ENCODE data around the gene TAGLN2.

Gene TAGLN2

DNA sequence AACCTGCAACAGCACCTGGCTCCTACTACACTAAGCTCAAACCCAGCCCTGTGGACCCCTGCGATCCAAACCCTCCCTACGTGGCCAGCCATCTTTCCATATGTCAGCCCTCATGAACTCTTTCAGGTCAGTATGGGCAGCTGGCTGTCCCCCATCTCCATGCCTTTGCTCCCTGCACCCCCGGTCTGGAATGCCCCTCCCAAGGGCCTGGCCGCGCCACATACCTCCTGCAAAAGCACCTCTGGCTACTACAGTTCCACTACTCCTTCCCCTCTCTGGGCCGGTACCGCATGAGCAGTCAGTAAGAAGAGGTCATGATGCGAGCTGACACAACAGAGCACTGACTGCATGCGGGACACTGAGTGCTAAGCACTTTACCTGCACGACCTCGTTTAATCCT lies 10.0 kb upstream of the TAGLN2 start:
- no peak for DNase-seq

DNA sequence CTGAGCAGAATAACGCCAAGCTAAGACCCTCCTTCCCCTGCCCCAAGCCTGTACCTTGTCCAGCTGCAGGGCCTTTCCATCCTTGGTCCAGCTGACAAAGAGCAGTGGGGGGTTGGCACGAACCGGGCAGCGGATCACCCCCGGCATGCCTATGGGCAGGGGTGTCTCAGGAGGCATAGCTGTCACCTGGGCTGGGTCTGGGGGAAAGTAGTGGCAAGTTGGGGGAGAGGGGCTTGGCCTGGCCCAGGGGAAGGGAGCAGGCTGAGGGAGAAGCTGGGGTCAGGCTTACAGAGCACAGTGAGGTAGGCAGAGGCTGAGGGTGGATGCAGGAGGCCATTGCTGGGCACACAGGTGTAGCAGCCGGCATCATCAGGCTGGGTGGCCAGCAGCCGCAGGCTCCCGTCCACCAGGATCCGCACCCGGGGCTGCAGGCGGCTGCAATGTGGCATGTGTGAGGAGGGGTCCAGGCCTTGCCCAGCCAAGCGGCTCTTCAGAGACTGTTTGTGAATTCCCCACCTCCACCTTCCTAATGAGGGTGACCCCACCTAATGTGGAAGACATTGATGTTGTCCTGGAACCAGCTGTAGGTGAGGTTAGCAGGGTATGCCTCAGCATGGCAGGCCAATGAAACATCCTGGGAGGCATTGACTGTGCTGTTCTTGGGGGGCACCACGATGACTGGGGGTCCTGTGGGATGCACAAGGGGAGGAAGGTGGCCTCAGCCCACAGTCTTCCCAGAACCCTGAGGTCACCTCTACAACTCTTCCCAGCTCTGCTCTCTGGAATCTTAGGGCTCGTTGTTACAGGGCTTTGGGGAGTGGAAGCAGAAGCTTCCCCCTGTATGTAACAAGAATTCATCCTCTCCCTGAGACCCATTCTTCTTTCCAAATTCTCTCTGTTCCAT lies 9.1 kb upstream of the TAGLN2 start:
- DNase-seq = no peak

DNA sequence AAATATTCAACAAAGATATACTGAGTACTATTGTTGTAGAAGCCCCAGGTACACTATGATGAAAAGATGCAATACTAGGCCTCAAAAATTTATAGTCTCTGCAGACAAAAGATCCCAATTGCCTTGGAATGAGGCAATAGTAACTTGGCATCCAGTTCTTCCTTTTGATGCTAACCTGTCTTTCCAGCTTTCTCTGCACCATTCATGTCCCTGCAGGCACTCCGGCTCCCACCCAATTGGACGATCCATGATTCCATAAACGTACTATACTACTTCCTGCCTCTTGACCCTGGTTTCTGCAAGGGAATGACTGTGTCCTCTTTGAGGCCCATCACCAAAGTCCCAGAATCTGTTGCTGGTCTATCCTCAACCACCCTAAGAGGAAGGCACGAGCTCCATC lies 8.0 kb upstream of the TAGLN2 start:
- no peak for DNase-seq

DNA sequence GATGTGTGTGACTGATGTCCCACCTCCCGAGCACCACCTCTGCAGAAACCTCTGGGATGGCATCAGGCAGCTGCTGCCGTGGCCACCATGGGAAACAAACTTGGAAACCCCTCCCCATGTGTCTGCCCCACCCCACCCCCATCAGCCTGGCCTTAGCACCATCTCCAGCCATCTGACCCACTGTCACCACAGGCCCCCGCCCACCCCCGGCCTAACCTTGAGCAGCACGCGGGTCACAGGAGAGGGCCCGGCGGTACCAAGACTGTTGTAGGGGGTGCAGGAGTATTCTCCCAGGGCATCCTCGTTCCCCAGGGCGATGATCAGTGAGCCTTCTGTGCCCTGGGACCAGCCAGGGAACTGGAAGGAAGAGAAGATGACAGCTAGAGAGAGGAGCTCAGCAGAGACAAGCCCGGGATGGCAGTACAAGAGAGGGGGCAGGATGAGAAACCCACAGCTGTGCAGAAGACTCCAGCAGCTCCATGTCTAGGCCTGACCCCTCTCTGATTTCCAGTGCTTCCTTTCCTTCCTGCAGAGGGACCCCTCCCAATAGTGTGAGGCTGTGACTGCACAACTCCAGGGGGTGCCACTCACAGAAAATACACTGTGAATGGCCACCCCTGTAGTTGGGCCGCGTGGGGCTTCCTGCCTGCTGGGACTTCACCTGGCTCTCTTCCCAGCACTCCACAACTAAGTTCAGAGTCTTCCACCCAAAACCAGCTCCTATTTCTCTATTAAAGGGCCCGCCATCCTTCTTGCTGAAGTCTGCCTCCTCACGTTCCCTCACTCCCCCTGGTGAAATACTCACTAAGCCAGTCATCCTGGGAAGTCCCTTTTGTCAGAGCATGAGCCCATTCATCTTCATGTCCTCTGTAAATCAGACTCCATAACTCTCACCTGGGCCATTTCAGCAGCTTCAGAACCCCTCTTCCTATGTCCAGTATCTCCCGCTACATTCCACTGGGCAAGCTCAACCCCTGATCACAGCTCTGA lies 7.3 kb upstream of the TAGLN2 start:
- no peak for DNase-seq

DNA sequence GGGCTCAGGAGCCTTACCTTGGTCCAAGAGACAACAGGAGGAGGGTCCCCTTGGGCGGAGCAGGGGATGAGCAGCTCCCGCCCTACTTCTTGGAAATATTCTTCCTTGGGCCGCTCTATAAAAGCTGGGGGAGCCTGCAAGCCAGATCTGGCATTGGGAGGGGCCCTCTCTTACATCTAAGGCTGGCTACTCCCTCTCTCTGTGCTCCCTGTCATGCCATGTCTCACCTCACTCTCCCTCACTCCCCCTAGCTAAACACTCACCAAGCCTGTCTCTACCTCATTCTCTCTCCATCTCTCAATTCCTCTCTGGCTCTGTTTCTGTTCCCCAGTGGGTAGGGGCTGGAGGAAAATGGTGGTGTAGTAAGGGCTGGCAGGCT lies 6.5 kb upstream of the TAGLN2 start:
- no peak for DNase-seq

DNA sequence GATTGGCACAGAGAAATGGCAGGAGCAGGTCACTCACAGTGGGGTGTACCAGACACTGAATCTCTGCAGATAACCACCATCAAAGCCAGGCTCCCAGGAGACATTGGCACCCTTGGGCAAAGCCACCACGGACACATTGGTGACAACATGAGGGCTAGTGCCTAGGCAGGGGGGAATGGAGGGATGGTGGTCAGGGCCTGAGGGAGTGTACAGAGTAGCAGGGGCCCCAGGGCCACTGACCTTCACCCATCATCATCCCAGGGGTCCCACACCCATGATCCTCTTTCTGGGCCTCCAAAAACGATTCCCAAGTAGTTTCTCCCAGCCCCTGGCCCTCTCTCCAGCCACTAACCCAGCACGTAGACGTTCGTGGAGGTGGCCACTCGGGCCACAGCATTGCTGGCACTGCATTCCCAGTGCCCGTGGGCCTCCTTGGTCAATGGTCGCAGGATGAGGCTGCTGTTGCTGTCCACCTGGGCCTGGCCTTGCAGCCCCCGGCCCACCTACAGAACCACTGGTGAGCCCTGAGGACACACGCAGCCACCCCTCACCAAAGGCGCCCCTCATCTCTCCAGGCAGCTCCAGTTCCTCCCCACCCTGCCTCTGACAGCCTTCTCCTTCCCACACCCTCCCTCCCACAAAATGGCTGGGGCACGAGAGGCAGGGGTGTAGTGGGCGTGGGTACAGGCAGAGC lies 5.9 kb upstream of the TAGLN2 start:
- DNase-seq = no peak

DNA sequence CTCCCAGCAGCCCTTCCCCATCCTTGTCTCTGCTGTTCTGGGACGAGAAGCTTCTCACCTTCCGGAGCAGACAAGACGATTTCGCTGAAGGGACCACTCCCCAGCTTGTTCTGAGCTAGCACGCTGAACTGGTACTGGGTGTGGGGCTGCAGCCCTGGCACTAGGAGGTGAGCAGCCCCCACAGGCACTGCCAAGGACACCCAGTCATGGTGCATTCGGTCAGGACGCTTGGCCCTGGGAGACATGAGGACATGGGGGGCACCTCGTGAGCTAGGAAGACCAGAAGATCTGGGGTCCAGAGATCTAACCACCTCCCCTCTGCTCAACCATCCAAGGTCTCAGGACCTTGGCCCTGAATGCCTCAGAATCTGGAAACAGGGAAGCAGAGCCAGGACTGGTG lies 5.3 kb upstream of the TAGLN2 start:
- DNase-seq = no peak

DNA sequence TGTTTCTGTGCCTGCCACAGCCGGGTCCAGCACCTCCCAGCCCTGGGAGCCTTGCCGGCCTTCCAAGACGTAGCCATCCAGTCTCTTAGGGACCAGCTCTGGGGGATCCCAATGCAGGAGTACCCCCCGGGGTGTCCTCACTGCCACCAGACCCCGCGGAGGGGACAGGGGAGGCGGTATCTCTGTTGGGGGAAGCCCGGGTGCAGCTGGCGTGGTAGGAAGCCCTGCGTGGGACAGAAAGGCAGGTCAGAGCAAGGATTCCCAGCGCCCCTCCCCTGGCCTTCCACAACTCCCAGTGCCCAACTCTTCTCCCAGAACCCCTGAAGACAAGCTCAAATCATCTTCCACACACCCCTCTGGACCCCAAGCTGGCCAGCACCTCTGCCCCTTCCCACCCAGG lies 4.9 kb upstream of the TAGLN2 start:
- DNase-seq = no peak

DNA sequence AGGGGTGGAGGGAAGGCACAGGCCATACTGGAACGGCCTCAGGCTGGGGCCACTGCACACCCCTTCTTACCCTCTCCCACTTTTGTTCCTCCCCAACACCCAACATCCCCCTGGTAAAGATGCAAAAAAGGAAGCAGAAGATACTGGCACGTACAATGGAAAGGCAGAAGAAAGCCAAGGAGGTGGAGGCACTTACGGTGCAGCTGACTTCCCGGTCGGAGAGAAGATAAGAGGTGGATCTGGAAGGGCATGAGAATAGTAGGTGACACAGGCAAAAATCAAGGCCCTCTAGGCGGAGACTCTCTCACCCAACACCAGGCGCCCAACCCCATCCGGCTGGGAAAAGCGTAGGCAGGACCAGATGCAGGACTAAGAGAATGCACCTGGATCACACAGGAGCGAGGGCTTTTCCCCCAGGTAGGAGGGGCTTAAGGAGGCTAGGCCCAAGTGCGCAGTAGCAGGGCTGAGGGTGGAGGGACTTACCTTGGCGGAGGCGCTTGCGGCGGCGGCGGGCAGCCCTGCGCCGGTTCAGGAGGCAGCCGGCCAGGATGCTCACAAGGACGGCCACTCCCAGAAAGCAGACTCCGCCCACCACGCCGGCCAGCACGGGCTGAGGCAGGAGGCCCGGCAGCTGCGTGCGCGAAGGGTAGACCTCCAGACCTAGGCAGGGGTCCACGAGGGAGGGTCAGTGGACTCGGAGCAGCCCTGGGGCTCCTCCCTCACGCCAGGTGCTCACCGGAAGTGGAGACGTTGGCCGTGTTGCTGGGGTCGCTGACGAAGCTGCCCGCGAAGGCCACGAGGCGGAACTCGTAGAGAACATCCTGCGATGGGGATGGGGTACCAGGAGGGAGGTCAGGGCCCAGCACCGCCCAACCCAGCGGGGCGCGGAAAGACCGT lies 4.1 kb upstream of the TAGLN2 start:
- DNase-seq = no peak

DNA sequence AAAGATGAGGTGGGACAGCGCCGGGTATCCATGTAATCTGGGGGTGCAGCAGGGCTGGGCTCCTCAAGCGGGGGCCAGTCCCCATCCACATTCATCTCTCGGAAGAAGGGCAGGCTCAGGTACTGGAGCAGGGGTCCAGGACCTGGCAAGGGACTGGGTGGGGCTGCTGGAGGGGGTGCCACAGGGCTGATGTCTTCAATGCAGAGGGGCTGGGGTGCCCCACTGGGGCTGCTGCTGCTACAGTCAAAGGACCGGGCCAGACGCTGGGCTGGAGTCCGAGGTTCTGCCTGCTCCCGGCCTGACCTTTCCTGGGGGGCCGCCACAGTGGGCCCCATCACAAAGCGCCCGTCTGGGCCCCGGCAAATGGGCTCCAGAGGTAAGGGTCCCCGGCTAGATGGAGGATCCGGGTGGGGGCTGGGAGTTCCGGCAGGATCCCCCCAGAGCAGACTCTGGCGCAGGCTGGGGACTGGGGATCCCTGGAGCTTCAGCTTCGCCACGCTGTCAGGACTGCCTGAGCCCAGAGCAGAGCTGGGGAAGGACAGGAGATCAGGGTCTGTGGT lies 3.3 kb upstream of the TAGLN2 start:
- DNase-seq = no peak

DNA sequence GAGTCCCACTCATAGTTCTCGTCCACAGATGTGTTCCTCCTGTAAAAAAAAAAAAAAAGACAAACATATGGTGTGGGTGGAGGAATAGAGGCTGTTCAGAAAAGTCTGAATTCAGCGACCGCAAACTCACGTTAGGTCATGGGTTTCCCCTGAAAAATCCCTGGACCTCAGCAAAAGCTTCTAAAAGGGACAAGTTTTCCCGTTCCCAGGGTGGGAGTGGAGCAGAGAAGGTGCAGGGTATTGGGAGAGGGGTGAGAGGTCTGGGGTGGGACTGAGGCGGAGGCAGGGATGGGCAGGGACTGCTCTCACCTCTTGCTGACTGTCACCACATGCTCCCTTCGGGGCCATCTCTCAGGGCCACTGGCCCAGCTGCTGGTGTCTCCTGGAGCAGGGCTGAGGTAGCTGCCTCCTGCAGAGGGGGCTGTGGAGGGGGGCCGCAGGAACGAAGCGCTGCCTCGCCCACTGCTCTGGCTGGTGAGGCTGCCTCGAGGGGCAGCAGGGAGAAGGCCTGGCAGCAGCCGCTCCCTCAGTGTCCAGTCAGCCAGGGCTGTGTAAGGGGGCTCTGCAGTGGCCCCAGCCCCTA lies 2.6 kb upstream of the TAGLN2 start:
- DNase-seq = no peak

DNA sequence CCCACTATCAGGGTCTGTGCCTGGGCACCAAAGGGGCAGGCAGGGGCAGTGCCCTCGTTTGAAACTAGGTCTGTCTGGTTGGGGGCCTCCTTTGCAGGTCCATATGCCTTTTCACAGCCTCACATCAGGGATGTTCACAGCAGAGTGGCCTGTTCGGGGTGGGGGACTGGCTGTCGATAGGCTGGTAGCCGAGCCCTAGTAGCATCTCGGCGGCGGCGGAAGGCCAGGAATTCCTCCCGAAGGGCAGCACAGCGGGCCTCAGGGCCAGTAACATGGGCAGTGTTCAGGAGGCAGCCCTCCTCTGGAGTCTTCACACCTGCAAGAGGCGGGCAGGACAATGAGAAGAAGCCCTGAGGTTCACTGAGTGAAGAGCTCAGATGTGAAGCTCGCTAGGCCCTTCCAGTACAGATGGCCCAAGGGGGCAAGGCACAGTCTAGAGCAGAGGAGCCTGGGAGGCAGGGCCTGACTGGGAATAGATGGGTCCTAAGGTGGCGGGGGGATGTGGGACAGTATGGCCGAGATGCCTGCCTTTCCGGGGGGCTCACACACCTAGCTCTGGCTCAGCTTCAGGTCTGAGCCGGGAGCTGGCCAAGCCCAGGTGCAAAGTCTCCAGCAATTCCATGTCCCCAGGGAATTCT lies 2.0 kb upstream of the TAGLN2 start:
- DNase-seq = no peak

DNA sequence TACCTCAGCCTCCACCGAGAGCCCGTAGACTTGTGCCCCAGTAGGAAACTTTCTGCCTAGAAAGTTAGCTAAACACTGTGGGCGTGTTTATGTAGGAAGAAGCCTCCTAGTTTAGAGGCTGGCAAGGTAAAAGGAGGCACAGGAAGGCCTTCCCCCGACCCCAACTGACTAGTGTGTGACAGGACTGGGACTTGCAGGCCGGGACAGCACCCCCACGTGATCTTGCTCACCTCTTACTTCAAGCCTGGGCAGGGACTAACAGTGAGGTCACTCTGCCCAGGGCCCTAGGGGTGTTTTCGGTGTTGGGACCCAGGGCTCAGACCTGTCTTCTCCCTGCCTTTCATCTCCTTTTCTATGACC lies 392 bp upstream of the TAGLN2 start:
- DNase-seq = no peak

DNA sequence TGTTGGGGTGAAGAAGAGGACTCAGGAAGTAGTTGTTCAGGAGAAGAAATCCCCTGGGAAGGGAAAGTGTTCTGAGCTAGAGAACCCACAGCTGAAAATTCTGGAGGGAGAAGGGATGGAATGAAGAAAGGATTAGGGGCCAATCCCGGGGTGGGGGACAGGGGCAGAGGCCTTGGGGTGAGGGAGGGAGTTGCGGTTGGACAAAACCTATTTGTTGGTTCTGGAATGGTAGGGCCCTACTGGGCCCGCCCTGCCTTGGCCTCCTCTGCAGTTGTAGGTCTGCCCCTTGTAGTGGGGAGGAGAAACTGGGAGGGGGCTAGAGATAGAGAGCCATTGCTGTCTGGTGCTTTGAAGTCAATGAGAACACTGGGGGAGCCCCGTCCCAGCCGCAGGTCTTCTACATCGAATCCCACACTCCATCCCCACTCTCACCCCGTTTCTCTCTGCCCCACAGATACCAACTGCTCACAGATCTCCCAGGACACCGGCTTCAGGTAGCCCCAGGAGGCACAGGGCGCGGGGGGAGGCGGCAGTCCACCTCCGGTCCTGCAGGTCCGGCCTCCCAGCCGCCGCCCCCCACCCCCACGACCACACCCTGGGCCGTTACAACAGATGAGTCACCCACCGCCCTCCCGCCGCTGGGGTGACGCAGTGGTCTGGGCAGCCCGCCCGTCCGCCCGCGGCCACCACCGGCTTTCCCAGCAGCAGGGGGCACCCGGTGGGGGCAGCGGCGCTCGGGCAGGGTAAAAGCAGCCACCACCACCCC lies 1.1 kb downstream of the TAGLN2 start:
- DNase-seq = no peak

DNA sequence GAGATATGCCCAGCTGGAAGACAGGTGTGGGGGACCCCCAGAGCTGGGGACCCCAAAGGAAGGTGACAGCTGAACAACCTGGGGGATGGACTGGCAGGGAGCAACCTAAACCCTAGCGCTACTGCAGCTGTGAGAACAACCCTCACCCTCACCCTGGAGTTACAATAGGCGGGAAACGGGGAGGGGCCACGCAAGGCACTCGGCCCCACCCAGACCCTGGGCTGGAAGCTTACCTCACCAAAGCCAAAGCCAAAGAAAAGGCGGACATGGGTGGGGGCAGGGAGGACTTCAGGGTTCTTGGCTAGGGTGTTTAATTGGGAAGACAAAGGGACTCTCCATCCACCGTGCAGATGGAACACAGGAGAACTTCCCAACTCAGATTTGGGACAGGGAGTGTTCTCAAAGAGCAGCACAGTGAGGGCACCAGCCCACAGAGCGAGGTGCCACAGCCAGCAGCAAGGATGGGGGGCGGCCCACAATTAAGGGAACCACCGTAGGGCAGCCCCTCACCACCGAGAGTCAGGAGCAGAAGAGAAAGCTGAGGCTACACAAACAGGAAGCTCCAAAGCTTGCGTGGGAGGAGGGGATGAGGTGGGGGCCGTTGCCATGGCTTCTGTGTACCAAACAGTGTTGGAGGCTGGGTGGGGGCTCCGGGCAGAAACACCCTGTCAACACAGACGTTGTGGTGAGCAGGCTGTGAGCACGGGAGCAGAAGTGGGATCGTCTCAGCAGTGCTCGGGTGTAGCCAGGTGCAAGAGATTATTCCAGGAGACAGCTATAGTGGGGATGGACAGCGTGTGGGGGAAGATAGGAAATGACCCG lies 1.9 kb downstream of the TAGLN2 start:
- DNase-seq = no peak

DNA sequence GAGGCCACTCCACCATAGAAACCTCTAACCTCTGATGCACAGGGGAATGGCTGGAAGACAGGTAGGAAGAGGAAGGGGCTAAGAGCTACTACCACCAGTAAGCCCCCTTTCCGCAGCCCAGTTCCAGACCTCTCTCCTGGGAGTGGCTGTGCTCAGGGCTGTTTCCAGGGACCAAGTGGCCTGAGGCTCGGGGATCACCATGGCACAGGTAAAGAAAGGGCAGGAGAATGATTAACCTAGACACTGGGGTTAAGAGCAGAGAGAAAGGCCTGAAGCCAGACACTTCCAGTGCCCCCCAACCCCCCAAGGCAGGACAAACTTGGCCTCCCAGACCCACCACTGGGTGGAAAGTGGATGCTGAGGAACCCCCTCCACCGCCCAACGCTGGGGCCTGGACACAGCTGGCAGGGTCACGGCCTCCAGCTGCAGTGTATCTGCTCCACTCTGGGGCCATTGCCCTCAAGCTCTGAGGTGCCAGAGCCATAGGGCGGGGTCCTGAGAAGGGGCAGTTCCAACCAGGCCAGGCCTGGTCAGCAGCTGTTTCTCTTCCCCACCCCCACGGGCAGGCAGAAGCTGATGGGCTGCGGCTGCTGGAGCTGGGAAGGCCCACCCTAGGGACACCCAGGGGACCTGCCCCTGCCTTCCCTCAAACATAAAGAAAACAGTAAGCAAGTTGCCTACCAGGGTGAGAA lies 2.6 kb downstream of the TAGLN2 start:
- no peak for DNase-seq

DNA sequence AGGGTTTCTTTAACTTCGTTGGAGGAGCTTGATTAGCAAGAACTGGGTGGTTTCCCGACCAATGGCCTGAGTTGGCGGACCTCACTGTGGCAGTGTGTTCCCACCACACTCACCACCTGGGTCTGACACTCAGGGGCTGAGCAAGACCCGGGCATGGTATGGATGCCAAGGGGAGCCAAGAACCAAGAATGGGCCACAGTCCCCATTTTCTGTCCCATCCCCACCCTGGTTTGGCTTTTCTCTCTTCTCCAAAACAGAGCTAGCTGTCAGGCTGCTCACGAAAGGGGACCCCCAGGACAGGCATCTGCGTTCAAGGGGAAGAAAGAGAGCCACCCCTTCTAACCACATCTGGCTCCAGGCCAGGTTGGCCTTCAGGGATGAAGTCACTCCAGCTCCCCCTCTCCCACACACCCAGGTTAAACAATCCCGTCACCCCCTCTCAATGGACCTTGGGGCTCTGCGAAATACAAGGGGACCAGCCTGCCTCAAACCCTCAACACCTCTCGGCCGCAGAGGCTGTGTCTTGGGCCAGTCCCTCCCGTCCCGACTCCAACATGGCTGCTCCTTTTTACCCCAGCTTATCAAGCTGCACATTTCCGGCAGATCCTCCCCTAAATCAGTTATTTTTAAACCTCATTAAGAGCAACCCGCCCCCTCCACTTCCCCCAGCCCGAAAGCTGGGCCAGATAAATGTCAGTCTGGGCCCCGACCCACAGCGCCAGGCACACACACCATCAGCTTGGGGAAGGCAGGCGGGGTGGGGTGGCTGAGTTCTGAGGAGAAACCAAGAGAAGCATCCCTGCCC lies 3.4 kb downstream of the TAGLN2 start:
- DNase-seq = no peak

DNA sequence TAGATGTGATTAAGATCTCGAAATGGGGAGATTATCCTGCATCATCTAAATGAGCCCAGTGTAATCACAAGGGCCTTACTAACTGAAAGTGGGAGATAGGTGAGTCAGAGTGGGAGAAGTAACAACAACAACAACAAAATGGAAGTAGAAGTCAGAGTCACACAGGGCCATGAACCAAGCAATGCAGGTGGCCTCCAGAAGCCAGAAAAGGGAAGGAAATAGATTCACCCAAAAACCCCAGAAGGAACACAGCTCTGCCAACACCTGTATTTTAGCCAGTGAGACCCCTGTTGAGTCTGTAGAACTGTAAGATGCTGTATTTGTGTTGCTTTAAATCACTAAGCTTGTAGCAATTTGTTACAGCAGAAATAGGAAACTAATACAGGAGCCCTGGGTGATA lies 4.1 kb downstream of the TAGLN2 start:
- no peak for DNase-seq

Measured in SHP77 treated with DMSO at 0.1 percent for 48 hours (cell line).